Measurements from ENCODE around the gene ENPEP.

The ENPEP gene

GRCh38 chr4:110612631-110613269 is 136.8 kb downstream of the ENPEP start:
- no peak for DNase-seq (ENCODE audit: low spot score in 2 of 2)

GRCh38 chr4:110613745-110614144 is 137.8 kb downstream of the ENPEP start:
- DNase-seq (ENCODE audit: low spot score in 2 of 2): no peak
- Mint-ChIP-seq H3K4me3 (no peak overlapping the region), H3K4me1 (peaks cover 5% of the 10 kb centered on the region), H3K9me3 (no peaks in the 10 kb centered on the region), H3K27ac (no peak overlapping the region), H3K27me3 (peaks cover 17% of the 10 kb centered on the region), H3K36me3 (no peaks in the 10 kb centered on the region)
- no peak for ATAC-seq (ENCODE audit: low read depth)

More at GRCh38 chr4:110612631-110613269, 136.8 kb downstream of the ENPEP start:
- Mint-ChIP-seq H3K9me3 (no peaks in the 10 kb centered on the region), H3K27me3 (peaks cover 14% of the 10 kb centered on the region), H3K4me1 (no peaks in the 10 kb centered on the region), H3K27ac (no peak overlapping the region), H3K36me3 (no peaks in the 10 kb centered on the region), H3K4me3 (no peak overlapping the region)
- ATAC-seq (ENCODE audit: low read depth): no peak

- no peaks in the 10 kb centered on the region for H3K9me3 Mint-ChIP-seq
- H3K27ac Mint-ChIP-seq: no peak overlapping the region
- H3K4me3 Mint-ChIP-seq: no peak overlapping the region
- DNase-seq (ENCODE audit: low spot score in 2 of 2) (no peak), ATAC-seq (ENCODE audit: low read depth) (no peak)
- peaks cover 5% of the 10 kb centered on the region for H3K4me1 Mint-ChIP-seq
- H3K27me3 Mint-ChIP-seq: peaks cover 21% of the 10 kb centered on the region
- no peaks in the 10 kb centered on the region for H3K36me3 Mint-ChIP-seq
Observed at GRCh38 chr4:110614173-110614963, 138.4 kb downstream of the ENPEP start.

All from memory B cell (primary cell).